H9 (cell line): ENCODE measurements around the gene KAZALD1. TPM values are rescaled to one million over a fixed set of nuclear protein-coding genes. Genes with fewer than 3 reads are reported as not detected.

Experiments
- DNase-seq: peaks from one replicate; pipeline ENCODE4 v3.0.0-alpha.2; 2017
- H2AFZ ChIP-seq: one replicate; pipeline ENCODE4 v1.6.1; 2013; ENCODE audit warnings: mild to moderate bottlenecking, low read length, control low read depth, moderate library complexity
- H2AK5ac ChIP-seq: 2 replicates; pipeline ENCODE4 v1.6.1; 2013; ENCODE audit warnings: low read length, control low read depth, mixed read lengths; ENCODE audit not compliant: insufficient read length
- H2BK120ac ChIP-seq: one replicate; pipeline ENCODE4 v1.6.1; 2013; ENCODE audit warnings: low read depth, mild to moderate bottlenecking, low read length, control low read depth, inconsistent platforms; ENCODE audit not compliant: poor library complexity, severe bottlenecking
- H2BK12ac ChIP-seq: 2 replicates; pipeline ENCODE4 v1.6.1; 2013; ENCODE audit warnings: low read length, control low read depth, mixed read lengths, low read depth; ENCODE audit not compliant: insufficient read length
- H2BK15ac ChIP-seq: 2 replicates; pipeline ENCODE4 v1.6.1; 2013; ENCODE audit warnings: low read depth, low read length, control low read depth
- H2BK20ac ChIP-seq: one replicate; pipeline ENCODE4 v1.6.1; 2013; ENCODE audit warnings: low read depth, mild to moderate bottlenecking, low read length, control low read depth, inconsistent platforms; ENCODE audit not compliant: poor library complexity, severe bottlenecking
- H2BK5ac ChIP-seq: 2 replicates; pipeline ENCODE4 v1.6.1; 2013; ENCODE audit warnings: low read length, control low read depth, mixed read lengths; ENCODE audit not compliant: insufficient read length
- H3K14ac ChIP-seq: 2 replicates; pipeline ENCODE4 v1.6.1; 2013; ENCODE audit warnings: low read length, control low read depth; ENCODE audit not compliant: insufficient read depth
- H3K18ac ChIP-seq: 2 replicates; pipeline ENCODE4 v1.6.1; 2013; ENCODE audit warnings: low read depth, mild to moderate bottlenecking, mixed read lengths, low read length, control low read depth; ENCODE audit not compliant: insufficient read length
- H3K23ac ChIP-seq: 2 replicates; pipeline ENCODE4 v1.6.1; 2013; ENCODE audit warnings: low read length, control low read depth, mixed read lengths, low read depth; ENCODE audit not compliant: insufficient read length
- H3K23me2 ChIP-seq: 2 replicates; pipeline ENCODE4 v1.6.1; 2013; ENCODE audit warnings: low read depth, mild to moderate bottlenecking, mixed read lengths, low read length, control low read depth; ENCODE audit not compliant: insufficient read length, poor library complexity, severe bottlenecking
- H3K27ac ChIP-seq: 2 replicates; pipeline ENCODE4 v1.5.1; 2013; ENCODE audit warnings: low read length, control low read depth, mixed read lengths, low read depth; ENCODE audit not compliant: insufficient read length
- H3K27me3 ChIP-seq: 2 replicates; pipeline ENCODE4 v1.6.1; 2013; ENCODE audit warnings: low read length, control low read depth, inconsistent platforms; ENCODE audit not compliant: insufficient read depth
- H3K4ac ChIP-seq: 2 replicates; pipeline ENCODE4 v1.6.1; 2013; ENCODE audit warnings: low read depth, mild to moderate bottlenecking, control low read depth, inconsistent platforms, low read length, moderate library complexity
- H3K4me1 ChIP-seq: 2 replicates; pipeline ENCODE4 v1.6.1; 2013; ENCODE audit warnings: low read length, control low read depth, inconsistent platforms; ENCODE audit not compliant: insufficient read depth
- H3K4me2 ChIP-seq: 2 replicates; pipeline ENCODE4 v1.6.1; 2013; ENCODE audit warnings: low read length, control low read depth, mixed read lengths; ENCODE audit not compliant: insufficient read length, insufficient read depth
- H3K56ac ChIP-seq: 2 replicates; pipeline ENCODE4 v1.6.1; 2013; ENCODE audit warnings: low read depth, mild to moderate bottlenecking, mixed read lengths, low read length, control low read depth; ENCODE audit not compliant: insufficient read length
- H3K79me1 ChIP-seq: 2 replicates; pipeline ENCODE4 v1.6.1; 2013; ENCODE audit warnings: low read depth, mild to moderate bottlenecking, moderate library complexity, low read length, control low read depth, inconsistent platforms; ENCODE audit not compliant: insufficient read depth, poor library complexity, severe bottlenecking
- H3K79me2 ChIP-seq: 2 replicates; pipeline ENCODE4 v1.6.1; 2013; ENCODE audit warnings: low read length, control low read depth, inconsistent platforms; ENCODE audit not compliant: insufficient read depth
- H3K9ac ChIP-seq: 2 replicates; pipeline ENCODE4 v1.6.1; 2013; ENCODE audit warnings: low read length, control low read depth, mixed read lengths; ENCODE audit not compliant: insufficient read length; ENCODE audit errors: extremely low read depth
- H3K9me3 ChIP-seq: one replicate; pipeline ENCODE4 v1.6.1; 2013; ENCODE audit warnings: low read depth, low read length, inconsistent platforms; ENCODE audit not compliant: control insufficient read depth
- H3T11ph ChIP-seq: one replicate; pipeline ENCODE4 v1.6.1; 2013; ENCODE audit warnings: mild to moderate bottlenecking, low read length, control low read depth, inconsistent platforms
- H4K20me1 ChIP-seq: one replicate; pipeline ENCODE4 v1.6.1; 2013; ENCODE audit not compliant: control insufficient read depth, insufficient read length, insufficient read depth
- H4K5ac ChIP-seq: 2 replicates; pipeline ENCODE4 v1.6.1; 2013; ENCODE audit warnings: low read depth, mild to moderate bottlenecking, mixed read lengths, low read length, control low read depth; ENCODE audit not compliant: insufficient read length
- H4K8ac ChIP-seq: replicated peaks from 2 replicates; pipeline ENCODE4 v1.6.1; 2013; ENCODE audit warnings: low read length, control low read depth, mixed read lengths, low read depth; ENCODE audit not compliant: insufficient read length
- H4K91ac ChIP-seq: 2 replicates; pipeline ENCODE4 v1.6.1; 2013; ENCODE audit warnings: low read depth, mild to moderate bottlenecking, moderate library complexity, mixed read lengths, low read length, control low read depth; ENCODE audit not compliant: insufficient read length
- H3K27ac Mint-ChIP-seq, 3 experiments: 2 replicates in 2 of 3; 3 replicates in 1 of 3; pipeline ENCODE4 v1.8.0; 2020 to 2021; ENCODE audit warnings: mixed read lengths in 3 of 3, mild to moderate bottlenecking in 1 of 3, moderate library complexity in 1 of 3
- H3K27me3 Mint-ChIP-seq: 2 replicates; pipeline ENCODE4 v1.8.0; 2021; ENCODE audit warnings: low read depth, mild to moderate bottlenecking, moderate library complexity, mixed read lengths
- H3K36me3 Mint-ChIP-seq, 3 experiments: 2 replicates in 2 of 3; 3 replicates in 1 of 3; pipeline ENCODE4 v1.8.0; 2020 to 2021; ENCODE audit warnings: low read depth in 3 of 3, mixed read lengths in 3 of 3; ENCODE audit not compliant: insufficient read depth in 1 of 3
- H3K4me1 Mint-ChIP-seq, 2 experiments: 2 replicates each; pipeline ENCODE4 v1.8.0; 2020; ENCODE audit warnings: mixed read lengths in 2 of 2
- H3K4me3 Mint-ChIP-seq, 2 experiments: 2 replicates in 1 of 2; 3 replicates in 1 of 2; pipeline ENCODE4 v1.8.0; 2020 to 2021; ENCODE audit warnings: mild to moderate bottlenecking in 2 of 2, mixed read lengths in 2 of 2, moderate library complexity in 1 of 2
- H3K9me3 Mint-ChIP-seq, 2 experiments: 2 replicates in 1 of 2; 3 replicates in 1 of 2; pipeline ENCODE4 v1.8.0; 2020; ENCODE audit warnings: mild to moderate bottlenecking in 2 of 2, mixed read lengths in 2 of 2, moderate library complexity in 1 of 2
- WGBS: extraction: QIAGEN DNeasy Blood & Tissue Kit; methylation state at CpG from one replicate; pipeline ENCODE4 v1.1.7; 2013; ENCODE audit warnings: missing lambda C conversion rate, low lambda C conversion rate, mixed read lengths; ENCODE audit not compliant: insufficient read length; ENCODE audit errors: extremely low coverage; 5-methylcytosine and 5-hydroxymethylcytosine counted together
- total RNA-seq: library from RNA; stranded (reverse); gene quantifications from 2 replicates; pipeline ENCODE4 v1.2.1, GENCODE V29; 2021
- TF ChIP-seq, protein P1 (sequence below): fragments of 200-600 bp; sonication (generic); conservative IDR thresholded peaks from 3 replicates; pipeline ENCODE4 v1.8.0; 2021; ENCODE audit warnings: antibody characterized with exemption, mild to moderate bottlenecking

Gene KAZALD1
- total RNA-seq, 1 experiment from 2014 or later = 2.9 TPM

DNA sequence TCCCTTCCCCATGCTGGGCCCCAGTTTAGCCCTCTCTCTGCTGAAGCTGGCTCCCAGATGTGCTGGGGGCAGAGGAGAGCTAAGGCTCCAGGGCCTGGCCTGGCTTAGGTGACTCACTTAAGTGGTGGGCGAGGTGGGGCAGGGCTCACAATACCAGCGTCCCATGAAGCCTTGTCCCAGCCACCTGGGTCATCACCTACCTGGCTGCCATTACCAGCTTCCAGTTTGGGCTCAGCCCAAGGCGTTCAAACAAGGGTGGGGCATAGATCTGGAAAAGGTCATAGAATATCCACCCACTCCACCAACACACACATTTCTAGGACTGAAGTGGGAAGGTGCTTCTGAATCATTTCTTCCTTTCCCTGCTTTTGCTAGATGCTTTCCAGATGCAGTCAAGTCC is 8.3 kb downstream of the KAZALD1 start:
- H3K27ac Mint-ChIP-seq = no peak overlapping the region

More for the DNA sequence above, 8.3 kb downstream of the KAZALD1 start:
- no peak overlapping the region for H3K18ac ChIP-seq
- Mint-ChIP-seq H3K36me3 (no peaks in the 10 kb centered on the region; a peak in 1 of 7 replicates), H3K9me3 (no peaks in the 10 kb centered on the region; a peak in 1 of 5 replicates), H3K4me1 (peaks cover 13 to 31% of the 10 kb centered on the region in 2 experiments), H3K27me3 (peaks cover 67% of the 10 kb centered on the region), H3K4me3 (0 out of 5 replicates have a peak overlapping the region, but pooled peaks of 1 of the 2 experiments have one; percentile 14)
- H3K79me2 ChIP-seq = no peaks in the 10 kb centered on the region
- no peak overlapping the region for H2AFZ ChIP-seq
- H4K5ac ChIP-seq = no peak overlapping the region
- TF ChIP-seq, protein P1, sequence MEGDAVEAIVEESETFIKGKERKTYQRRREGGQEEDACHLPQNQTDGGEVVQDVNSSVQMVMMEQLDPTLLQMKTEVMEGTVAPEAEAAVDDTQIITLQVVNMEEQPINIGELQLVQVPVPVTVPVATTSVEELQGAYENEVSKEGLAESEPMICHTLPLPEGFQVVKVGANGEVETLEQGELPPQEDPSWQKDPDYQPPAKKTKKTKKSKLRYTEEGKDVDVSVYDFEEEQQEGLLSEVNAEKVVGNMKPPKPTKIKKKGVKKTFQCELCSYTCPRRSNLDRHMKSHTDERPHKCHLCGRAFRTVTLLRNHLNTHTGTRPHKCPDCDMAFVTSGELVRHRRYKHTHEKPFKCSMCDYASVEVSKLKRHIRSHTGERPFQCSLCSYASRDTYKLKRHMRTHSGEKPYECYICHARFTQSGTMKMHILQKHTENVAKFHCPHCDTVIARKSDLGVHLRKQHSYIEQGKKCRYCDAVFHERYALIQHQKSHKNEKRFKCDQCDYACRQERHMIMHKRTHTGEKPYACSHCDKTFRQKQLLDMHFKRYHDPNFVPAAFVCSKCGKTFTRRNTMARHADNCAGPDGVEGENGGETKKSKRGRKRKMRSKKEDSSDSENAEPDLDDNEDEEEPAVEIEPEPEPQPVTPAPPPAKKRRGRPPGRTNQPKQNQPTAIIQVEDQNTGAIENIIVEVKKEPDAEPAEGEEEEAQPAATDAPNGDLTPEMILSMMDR = no peak
- H3T11ph ChIP-seq = no peak overlapping the region
- H3K23me2 ChIP-seq = peaks cover 20% of the 10 kb centered on the region
- H4K20me1 ChIP-seq = no peaks in the 10 kb centered on the region
- no peak overlapping the region for H2BK20ac ChIP-seq
- no peak overlapping the region for H4K8ac ChIP-seq
- no peak overlapping the region for H3K4ac ChIP-seq
- WGBS = no CpG with 5 or more reads among the region's 3 CpGs
- H3K79me1 ChIP-seq = no peaks in the 10 kb centered on the region
- H3K23ac ChIP-seq = no peak overlapping the region
- H3K9me3 ChIP-seq = no peaks in the 10 kb centered on the region
- H3K9ac ChIP-seq = no peak overlapping the region
- H3K27ac ChIP-seq = no peak overlapping the region
- H2AK5ac ChIP-seq = no peak overlapping the region
- no peak overlapping the region for H2BK5ac ChIP-seq
- no peak overlapping the region for H3K4me2 ChIP-seq
- DNase-seq = no peak
- no peak overlapping the region for H3K56ac ChIP-seq
- H2BK120ac ChIP-seq = no peak overlapping the region
- peaks cover 25% of the 10 kb centered on the region for H3K27me3 ChIP-seq
- H2BK15ac ChIP-seq = no peak overlapping the region
- H4K91ac ChIP-seq = no peak overlapping the region
- H2BK12ac ChIP-seq = no peak overlapping the region
- no peaks in the 10 kb centered on the region; the same call in 1 of the 2 replicates for H3K4me1 ChIP-seq
- no peak overlapping the region for H3K14ac ChIP-seq
